Activated CD4-positive, alpha-beta T cell treated with anti-CD3 and anti-CD28 coated beads, Interleukin-2, amount 50 U/mL, for 1 hour (primary cell): ENCODE measurements around the gene GAREM2.

Experiments
- DNase-seq: peaks from one replicate; pipeline ENCODE4 v3.0.0-alpha.2; 2020

The GAREM2 gene

GRCh38 chr2:26169681-26170414 is 3.0 kb upstream of the GAREM2 start:
- DNase-seq: no peak

GRCh38 chr2:26170795-26171194 is 2.1 kb upstream of the GAREM2 start:
- DNase-seq: no peak

GRCh38 chr2:26172189-26172870 is 558 bp upstream of the GAREM2 start:
- DNase-seq: no peak

- DNase-seq: no peak
Measured at GRCh38 chr2:26173776-26174482, 1.0 kb downstream of the GAREM2 start.

- DNase-seq: no peak
Measured at GRCh38 chr2:26174691-26175465, 2.0 kb downstream of the GAREM2 start.

- DNase-seq: no peak
Measured at GRCh38 chr2:26175466-26176278, 2.8 kb downstream of the GAREM2 start.

- DNase-seq: no peak
Measured at GRCh38 chr2:26176279-26176615, 3.4 kb downstream of the GAREM2 start.

GRCh38 chr2:26177122-26177521 is 4.2 kb downstream of the GAREM2 start:
- DNase-seq: no peak

GRCh38 chr2:26178246-26178645 is 5.4 kb downstream of the GAREM2 start:
- no peak for DNase-seq

- DNase-seq: no peak
Measured at GRCh38 chr2:26178746-26179436, 6.0 kb downstream of the GAREM2 start.

GRCh38 chr2:26179446-26179913 is 6.6 kb downstream of the GAREM2 start:
- DNase-seq: no peak

- no peak for DNase-seq
Measured at GRCh38 chr2:26182441-26182840, 9.6 kb downstream of the GAREM2 start.

GRCh38 chr2:26182887-26183630 is 10.2 kb downstream of the GAREM2 start:
- no peak for DNase-seq

GRCh38 chr2:26184121-26184520 is 11.2 kb downstream of the GAREM2 start:
- no peak for DNase-seq

- DNase-seq: peak; percentile 86
Measured at GRCh38 chr2:26184555-26185303, 11.8 kb downstream of the GAREM2 start.

GRCh38 chr2:26185304-26185928 is 12.5 kb downstream of the GAREM2 start:
- no peak for DNase-seq

- no peak for DNase-seq
Measured at GRCh38 chr2:26185954-26186770, 13.3 kb downstream of the GAREM2 start.

- no peak for DNase-seq
Measured at GRCh38 chr2:26187114-26187513, 14.2 kb downstream of the GAREM2 start.
